Fibroblast of lung (primary cell): ENCODE results near the gene DNAJB12. TPM values are rescaled to one million over a fixed set of nuclear protein-coding genes. Genes with fewer than 3 reads are reported as not detected.

Experiments used
- DNase-seq, 2 donors: peaks; one replicate each; pipeline versions ENCODE4 v3.0.0 to v3.0.0-alpha.2; 2010; ENCODE audit warnings: low read depth in 2 of 2
- H2AFZ ChIP-seq: 2 replicates; pipeline ENCODE4 v1.5.1; 2012; ENCODE audit warnings: low read length, control low read depth, inconsistent platforms
- H3K27ac ChIP-seq: 2 replicates; pipeline ENCODE4 v1.5.1; 2011; ENCODE audit warnings: low read length, control low read depth; ENCODE audit not compliant: insufficient read depth
- H3K27me3 ChIP-seq: 2 replicates; pipeline ENCODE4 v1.5.1; 2011; ENCODE audit warnings: mild to moderate bottlenecking, low read length; ENCODE audit not compliant: control insufficient read depth, insufficient read depth
- H3K36me3 ChIP-seq: 2 replicates; pipeline ENCODE4 v1.5.1; 2011; ENCODE audit warnings: low read length; ENCODE audit not compliant: control insufficient read depth, insufficient read depth
- H3K4me1 ChIP-seq: 2 replicates; pipeline ENCODE4 v1.5.1; 2011; ENCODE audit warnings: low read length; ENCODE audit not compliant: control insufficient read depth, insufficient read depth; ENCODE audit errors: extremely low read depth
- H3K4me2 ChIP-seq: 2 replicates; pipeline ENCODE4 v1.5.1; 2011; ENCODE audit warnings: low read length, control low read depth; ENCODE audit not compliant: insufficient read depth; ENCODE audit errors: extremely low read depth
- H3K4me3 ChIP-seq, 4 experiments: fragments of 200-600 bp in 1 of 4; sonication (generic) in 1 of 4; replicated peaks in 1 of 4; 2 replicates each; pipeline ENCODE4 v1.5.1; 2011 to 2016; ENCODE audit warnings: low read length in 4 of 4, low read depth in 3 of 4, mild to moderate bottlenecking in 3 of 4, control low read depth in 2 of 4, inconsistent platforms in 1 of 4, mixed read lengths in 1 of 4; ENCODE audit not compliant: insufficient read depth in 1 of 4; ENCODE audit errors: control extremely low read depth in 1 of 4
- H3K79me2 ChIP-seq: 2 replicates; pipeline ENCODE4 v1.5.1; 2012; ENCODE audit warnings: mild to moderate bottlenecking, low read length, inconsistent platforms; ENCODE audit not compliant: control insufficient read depth, insufficient read depth
- H3K9ac ChIP-seq: 2 replicates; pipeline ENCODE4 v1.5.1; 2011; ENCODE audit warnings: mild to moderate bottlenecking, low read length, control low read depth; ENCODE audit not compliant: insufficient read depth
- H3K9me3 ChIP-seq: 2 replicates; pipeline ENCODE4 v1.5.1; 2012; ENCODE audit warnings: low read depth, low read length; ENCODE audit not compliant: control insufficient read depth, insufficient read depth
- H4K20me1 ChIP-seq: 2 replicates; pipeline ENCODE4 v1.5.1; 2011; ENCODE audit warnings: low read length; ENCODE audit not compliant: control insufficient read depth, insufficient read depth; ENCODE audit errors: extremely low read depth
- EZH2 ChIP-seq: IDR thresholded peaks from 2 replicates; pipeline ENCODE4 v1.5.1; 2012; ENCODE audit warnings: low read length, control low read depth, mild to moderate bottlenecking; ENCODE audit errors: missing control alignments
- polyA plus RNA-seq, 2 donors: library from polyadenylated mRNA; depleted of rRNA in 1 of 2; stranded (reverse) in 1 of 2; unstranded in 1 of 2; fragments of >200 nt; gene quantifications; 2 replicates each; pipeline ENCODE4 v1.2.1, GENCODE V29; 2011 to 2012; ENCODE audit warnings: missing spikeins in 1 of 2
- total RNA-seq: library from RNA; depleted of rRNA; stranded (reverse); fragments of >200 nt; gene quantifications from 2 replicates; pipeline ENCODE4 v1.2.1, GENCODE V29; 2014
- TF ChIP-seq, protein P1 (sequence below), 2 donors: IDR thresholded peaks in 1 of 2; conservative IDR thresholded peaks in 1 of 2; 1 replicate in 1 of 2; 2 replicates in 1 of 2; pipeline ENCODE4 v1.5.1; 2011 to 2012; ENCODE audit warnings: low read length in 2 of 2, control low read depth in 1 of 2, inconsistent platforms in 1 of 2, low read depth in 1 of 2, mild to moderate bottlenecking in 1 of 2

DNAJB12 gene
- total and polyA plus RNA-seq, 2 donors (not counting 1 experiment from before 2014, with no cell fraction given) = 17.2 to 26.3 TPM

DNA sequence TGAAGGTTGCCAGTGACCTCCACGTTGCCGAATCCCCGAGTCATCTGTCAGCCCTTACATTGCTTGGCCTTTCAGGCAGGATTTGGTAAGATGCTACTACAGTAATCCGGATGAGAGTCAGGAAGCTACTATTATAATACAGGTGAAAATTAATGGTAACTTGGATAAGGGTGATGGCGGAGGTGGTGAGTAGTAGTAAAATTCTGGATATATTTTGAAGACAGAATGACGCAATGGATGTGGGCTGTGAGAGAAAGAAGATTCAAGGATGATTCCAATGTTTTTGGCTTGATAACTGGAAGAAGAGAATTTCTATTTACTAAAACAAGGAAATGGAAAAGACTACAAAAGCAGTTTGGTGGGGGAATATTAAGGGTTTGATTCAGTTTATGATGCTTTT is 1.4 kb upstream of the DNAJB12 start:
- H3K27ac ChIP-seq = no peak overlapping the region
- no peak overlapping the region for H3K9ac ChIP-seq
- no peaks in the 10 kb centered on the region for H3K9me3 ChIP-seq
- no peaks in the 10 kb centered on the region for H4K20me1 ChIP-seq
- H3K36me3 ChIP-seq = no peaks in the 10 kb centered on the region
- peaks cover 8% of the 10 kb centered on the region for H3K4me1 ChIP-seq
- no peak overlapping the region for H3K4me2 ChIP-seq
- H3K27me3 ChIP-seq = no peaks in the 10 kb centered on the region
- H2AFZ ChIP-seq = no peak overlapping the region
- no peak overlapping the region for H3K4me3 ChIP-seq
- TF ChIP-seq, protein P1, sequence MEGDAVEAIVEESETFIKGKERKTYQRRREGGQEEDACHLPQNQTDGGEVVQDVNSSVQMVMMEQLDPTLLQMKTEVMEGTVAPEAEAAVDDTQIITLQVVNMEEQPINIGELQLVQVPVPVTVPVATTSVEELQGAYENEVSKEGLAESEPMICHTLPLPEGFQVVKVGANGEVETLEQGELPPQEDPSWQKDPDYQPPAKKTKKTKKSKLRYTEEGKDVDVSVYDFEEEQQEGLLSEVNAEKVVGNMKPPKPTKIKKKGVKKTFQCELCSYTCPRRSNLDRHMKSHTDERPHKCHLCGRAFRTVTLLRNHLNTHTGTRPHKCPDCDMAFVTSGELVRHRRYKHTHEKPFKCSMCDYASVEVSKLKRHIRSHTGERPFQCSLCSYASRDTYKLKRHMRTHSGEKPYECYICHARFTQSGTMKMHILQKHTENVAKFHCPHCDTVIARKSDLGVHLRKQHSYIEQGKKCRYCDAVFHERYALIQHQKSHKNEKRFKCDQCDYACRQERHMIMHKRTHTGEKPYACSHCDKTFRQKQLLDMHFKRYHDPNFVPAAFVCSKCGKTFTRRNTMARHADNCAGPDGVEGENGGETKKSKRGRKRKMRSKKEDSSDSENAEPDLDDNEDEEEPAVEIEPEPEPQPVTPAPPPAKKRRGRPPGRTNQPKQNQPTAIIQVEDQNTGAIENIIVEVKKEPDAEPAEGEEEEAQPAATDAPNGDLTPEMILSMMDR (conservative IDR thresholded peaks at IDR 0.05 in 1 of 2, IDR thresholded peaks at IDR 0.05 in 1 of 2; ENCODE audit: low read depth in 1 of 2, low read length in 2 of 2) = no peak
- TF ChIP-seq EZH2 = no peak
- DNase-seq = no peak
- peaks cover 30% of the 10 kb centered on the region for H3K79me2 ChIP-seq

DNA sequence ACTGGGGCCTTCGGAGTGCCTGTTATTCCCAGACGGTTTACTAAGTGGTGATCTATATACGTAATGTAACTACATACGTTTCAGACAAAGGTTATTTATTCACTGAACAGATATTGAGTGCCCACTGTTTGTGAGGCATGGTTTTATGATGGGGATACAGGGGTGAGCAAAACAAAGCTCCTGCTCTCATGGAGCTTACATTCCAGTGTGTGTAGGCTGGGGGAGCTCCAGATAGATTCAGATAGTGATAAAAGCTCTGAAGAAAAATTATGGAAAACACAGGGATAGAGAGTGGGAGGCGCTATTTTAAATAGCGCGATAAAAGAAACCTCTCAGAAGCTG is 466 bp upstream of the DNAJB12 start:
- Histone ChIP-seq H3K27ac (peak overlapping the region; percentile 97), H3K36me3 (no peaks in the 10 kb centered on the region), H3K27me3 (no peaks in the 10 kb centered on the region), H3K9ac (no peak overlapping the region), H4K20me1 (no peaks in the 10 kb centered on the region), H3K79me2 (peaks cover 32% of the 10 kb centered on the region), H2AFZ (peak overlapping the region; percentile 73), H3K4me2 (peak overlapping the region; percentile 80), H3K9me3 (no peaks in the 10 kb centered on the region), H3K4me1 (peaks cover 8% of the 10 kb centered on the region), H3K4me3 (peak overlapping the region; percentile 82 to 97 (median 87))
- no peak for TF ChIP-seq EZH2
- TF ChIP-seq, protein P1 (conservative IDR thresholded peaks at IDR 0.05 in 1 of 2, IDR thresholded peaks at IDR 0.05 in 1 of 2; ENCODE audit: low read depth in 1 of 2, low read length in 2 of 2) = no peak
- DNase-seq = no peak

DNA sequence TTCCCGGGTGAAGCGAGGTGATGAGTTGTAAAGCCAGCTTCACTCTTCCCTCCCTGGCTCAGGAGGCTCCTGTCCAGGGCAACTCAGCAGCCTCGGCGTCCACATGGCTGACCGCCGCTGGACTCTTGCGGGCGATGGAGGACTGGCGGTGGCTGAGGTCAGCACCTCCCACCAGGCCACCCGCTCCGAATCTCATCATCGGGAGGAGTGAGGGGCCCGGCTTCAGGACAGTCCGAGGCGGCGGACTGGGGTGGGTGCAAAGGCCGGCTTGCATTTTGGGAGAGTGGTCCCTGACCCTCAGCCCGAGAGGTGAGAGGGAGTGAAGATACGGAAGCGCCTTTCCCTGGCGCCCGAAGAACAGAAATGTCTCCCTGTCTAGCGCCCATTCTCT is 759 bp downstream of the DNAJB12 start:
- Histone ChIP-seq H3K36me3 (peaks cover under 1% of the 10 kb centered on the region), H2AFZ (no peak overlapping the region), H3K27ac (peak overlapping the region; percentile 97), H3K79me2 (peaks cover 34% of the 10 kb centered on the region), H3K4me1 (peaks cover 8% of the 10 kb centered on the region), H4K20me1 (no peaks in the 10 kb centered on the region), H3K4me3 (peak overlapping the region; percentile 82 to 97 (median 87)), H3K9me3 (no peaks in the 10 kb centered on the region), H3K4me2 (peak overlapping the region; percentile 72), H3K9ac (peak overlapping the region; percentile 99), H3K27me3 (no peaks in the 10 kb centered on the region)
- peak in 1 of 2 donors; percentile 30 for DNase-seq
- TF ChIP-seq, protein P1 (conservative IDR thresholded peaks at IDR 0.05 in 1 of 2, IDR thresholded peaks at IDR 0.05 in 1 of 2; ENCODE audit: low read depth in 1 of 2, low read length in 2 of 2) = no peak
- TF ChIP-seq EZH2 = no peak
